HEK293 (cell line): ENCODE results near the gene ENOX2.

Experiments
- CTCF ChIA-PET: fragments of 350-600 bp; formaldehyde crosslinking; extraction: SDS; loops from one replicate; lab custom pipeline; 2021; ENCODE audit warnings: antibody characterized with exemption; lab: Yijun Ruan, JAX
- POLR2A ChIA-PET: fragments of 300-600 bp; formaldehyde crosslinking; extraction: SDS; loops from one replicate; lab custom pipeline; 2020; ENCODE audit warnings: antibody characterized with exemption, inconsistent platforms; lab: Yijun Ruan, JAX
- H3K27ac ChIP-seq: fragments of 200-500 bp; sonication (Bioruptor generic); 2 replicates; pipeline ENCODE4 v1.5.1; 2014; ENCODE audit warnings: low read depth, low read length, control low read depth, inconsistent platforms; ENCODE audit errors: extremely low read depth
- H3K36me3 ChIP-seq, 2 experiments: fragments of 200-500 bp in 1 of 2; sonication (Bioruptor generic) in 1 of 2; 1 replicate in 1 of 2; 2 replicates in 1 of 2; pipeline ENCODE4 v1.5.1; 2014 to 2017; ENCODE audit warnings: inconsistent platforms in 2 of 2, low read length in 2 of 2; ENCODE audit not compliant: control insufficient read depth in 2 of 2, insufficient read depth in 1 of 2
- H3K4me1 ChIP-seq: fragments of 200-500 bp; sonication (Bioruptor generic); 2 replicates; pipeline ENCODE4 v1.5.1; 2014; ENCODE audit warnings: mild to moderate bottlenecking, low read length, inconsistent platforms; ENCODE audit not compliant: control insufficient read depth, insufficient read depth
- H3K4me3 ChIP-seq: 2 replicates; pipeline ENCODE4 v1.5.1; 2011; ENCODE audit warnings: low read depth, mild to moderate bottlenecking, control low read depth, low read length, moderate library complexity
- H3K9me3 ChIP-seq: fragments of 200-500 bp; sonication (Bioruptor generic); 2 replicates; pipeline ENCODE4 v1.5.1; 2014; ENCODE audit warnings: low read depth, low read length, inconsistent platforms; ENCODE audit not compliant: control insufficient read depth, insufficient read depth
- EGR2 ChIP-seq: fragments of 450-650 bp; formaldehyde crosslinking; IDR thresholded peaks from 2 replicates; pipeline ENCODE4 v1.5.1; 2016; ENCODE audit warnings: low read depth, missing biosample characterization, missing genetic modification characterization
- ELK4 ChIP-seq: IDR thresholded peaks from 2 replicates; pipeline ENCODE4 v1.6.1; 2011; ENCODE audit warnings: mild to moderate bottlenecking, low read depth, low read length, borderline replicate concordance
- PRDM6 ChIP-seq: fragments of 450-650 bp; formaldehyde crosslinking; IDR thresholded peaks from 2 replicates; pipeline ENCODE4 v1.5.1; 2017; ENCODE audit warnings: missing biosample characterization, missing genetic modification characterization
- SP2 ChIP-seq: fragments of 450-650 bp; formaldehyde crosslinking; IDR thresholded peaks from 2 replicates; pipeline ENCODE4 v1.5.1; 2016; ENCODE audit warnings: missing biosample characterization, missing genetic modification characterization
- SP3 ChIP-seq: fragments of 450-650 bp; formaldehyde crosslinking; IDR thresholded peaks from 2 replicates; pipeline ENCODE4 v1.5.1; 2016; ENCODE audit warnings: missing biosample characterization, missing genetic modification characterization
- TSHZ1 ChIP-seq: fragments of 450-650 bp; formaldehyde crosslinking; IDR thresholded peaks from 2 replicates; pipeline ENCODE4 v1.5.1; 2016; ENCODE audit warnings: missing biosample characterization, missing genetic modification characterization, borderline replicate concordance
- ZBTB20 ChIP-seq: fragments of 450-650 bp; formaldehyde crosslinking; IDR thresholded peaks from 2 replicates; pipeline ENCODE4 v1.5.1; 2016; ENCODE audit warnings: missing biosample characterization, missing genetic modification characterization
- ZEB2 ChIP-seq: fragments of 450-650 bp; formaldehyde crosslinking; IDR thresholded peaks from 2 replicates; pipeline ENCODE4 v1.5.1; 2016; ENCODE audit warnings: missing biosample characterization, missing genetic modification characterization
- ZFHX2 ChIP-seq: fragments of 450-650 bp; formaldehyde crosslinking; conservative IDR thresholded peaks from 2 replicates; pipeline ENCODE4 v1.5.1; 2016; ENCODE audit warnings: missing biosample characterization, missing genetic modification characterization
- ZFP3 ChIP-seq: fragments of 450-650 bp; formaldehyde crosslinking; IDR thresholded peaks from 2 replicates; pipeline ENCODE4 v1.5.1; 2016; ENCODE audit warnings: low read depth, missing biosample characterization, missing genetic modification characterization
- ZNF169 ChIP-seq: fragments of 450-650 bp; formaldehyde crosslinking; IDR thresholded peaks from 2 replicates; pipeline ENCODE4 v1.5.1; 2016; ENCODE audit warnings: missing biosample characterization, missing genetic modification characterization
- ZNF423 ChIP-seq: fragments of 450-650 bp; formaldehyde crosslinking; IDR thresholded peaks from 2 replicates; pipeline ENCODE4 v1.5.1; 2016; ENCODE audit warnings: missing biosample characterization, missing genetic modification characterization
- ZNF433 ChIP-seq: fragments of 450-650 bp; formaldehyde crosslinking; IDR thresholded peaks from 2 replicates; pipeline ENCODE4 v1.5.1; 2016; ENCODE audit warnings: missing biosample characterization, missing genetic modification characterization, low read depth
- ZNF660 ChIP-seq: fragments of 450-650 bp; IDR thresholded peaks from 2 replicates; pipeline ENCODE4 v1.5.1; 2018; ENCODE audit warnings: missing biosample characterization, mild to moderate bottlenecking, missing genetic modification characterization
- ZNF701 ChIP-seq: fragments of 450-650 bp; formaldehyde crosslinking; IDR thresholded peaks from 2 replicates; pipeline ENCODE4 v1.5.1; 2016; ENCODE audit warnings: missing biosample characterization, missing genetic modification characterization

The ENOX2 gene

GRCh38 chrX:130705591-130705990 is 197.4 kb downstream of the ENOX2 start:
- no peaks in the 10 kb centered on the region for H3K36me3 ChIP-seq
- POLR2A ChIA-PET, result no interaction called here
- H3K27ac ChIP-seq, result no peak overlapping the region
- no peak overlapping the region for H3K4me3 ChIP-seq
- CTCF ChIA-PET, result no interaction called here
- no peak for TF ChIP-seq ZNF701 (tag by site-specific recombination)
- TF ChIP-seq ZNF423 (tag by site-specific recombination), result peak; percentile 49; the same call in 1 of the 2 replicates
- TF ChIP-seq ZEB2 (tag by site-specific recombination), result no peak
- TF ChIP-seq ELK4, result no peak
- TF ChIP-seq ZFP3 (tag by site-specific recombination), result no peak
- TF ChIP-seq SP2 (tag by site-specific recombination), result peak; percentile 43; the same call in 1 of the 2 replicates
- no peak for TF ChIP-seq ZNF433 (tag by site-specific recombination)
- TF ChIP-seq ZNF169 (tag by site-specific recombination), result no peak
- TF ChIP-seq ZFHX2, result 0 out of 2 replicates have a peak, but pooled peaks have one; percentile 28
- peak; percentile 27; the same call in 1 of the 2 replicates for TF ChIP-seq EGR2 (tag by site-specific recombination)
- peak; percentile 49 for TF ChIP-seq SP3 (tag by site-specific recombination)
- TF ChIP-seq, all 188 proteins: peak for 5
- no peaks in the 10 kb centered on the region for H3K9me3 ChIP-seq
- no peaks in the 10 kb centered on the region for H3K4me1 ChIP-seq

- no peak overlapping the region for H3K4me3 ChIP-seq
- H3K9me3 ChIP-seq, result no peaks in the 10 kb centered on the region
- CTCF ChIA-PET, result no interaction called here
- no peaks in the 10 kb centered on the region for H3K4me1 ChIP-seq
- H3K36me3 ChIP-seq, result no peaks in the 10 kb centered on the region
- TF ChIP-seq ZBTB20 (tag by site-specific recombination) (peak; percentile 33; the same call in 1 of the 2 replicates), ZNF660 (0 out of 2 replicates have a peak, but pooled peaks have one; percentile 18), TSHZ1 (tag by site-specific recombination) (no peak), PRDM6 (tag by site-specific recombination) (peak; percentile 48)
- no peak overlapping the region for H3K27ac ChIP-seq
- POLR2A ChIA-PET, result interaction anchor here (0.5 kb wide), 1 partner anchor 721 kb away, joined by 6 read pairs; no protein-coding TSS in a partner anchor
Measured at GRCh38 chrX:130704053-130705038, 198.7 kb downstream of the ENOX2 start.
